ENCODE results near the gene CLN6. TPM values are rescaled to one million over a fixed set of nuclear protein-coding genes. Genes with fewer than 3 reads are reported as not detected.

Gene CLN6
- total RNA-seq, 1 experiment from 2014 or later = 68.7 TPM

DNA sequence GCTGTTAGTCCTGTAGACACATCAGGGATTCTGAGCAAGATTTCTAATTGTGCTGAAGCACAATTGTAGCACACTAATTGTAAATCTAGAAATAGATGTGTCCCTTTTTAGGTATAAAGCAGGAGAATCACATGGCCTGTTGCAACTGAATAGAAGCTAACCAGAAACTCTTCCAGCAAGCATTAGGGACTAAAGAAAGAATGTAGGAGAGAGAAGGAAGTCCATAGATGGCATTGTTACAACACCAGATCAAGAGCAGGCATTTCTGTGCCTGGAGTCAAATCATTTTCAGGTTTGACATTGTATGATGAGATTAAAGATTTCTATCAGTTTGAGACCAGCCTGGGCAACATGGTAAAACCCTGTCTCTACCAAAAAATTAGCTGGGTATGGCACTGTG lies 51.8 kb downstream of the CLN6 start:
- Histone ChIP-seq H3K27me3 (ENCODE audit: control insufficient read depth, insufficient read depth, low read length) (no peaks in the 10 kb centered on the region), H3K9me3 (ENCODE audit: control insufficient read depth, insufficient read depth, low read depth, low read length) (no peaks in the 10 kb centered on the region), H3K27ac (ENCODE audit: low read length) (no peak overlapping the region), H3K36me3 (ENCODE audit: control insufficient read depth, insufficient read depth, low read length) (peaks cover 20% of the 10 kb centered on the region), H3K4me3 (ENCODE audit: low read depth in 2 of 2, low read length in 2 of 2) (no peak overlapping the region), H3K4me1 (ENCODE audit: control insufficient read depth, insufficient read depth, low read length) (no peaks in the 10 kb centered on the region)
- ATAC-seq (no peak), DNase-seq (ENCODE audit: low read depth, low spot score) (no peak)
- no peak for TF ChIP-seq TCF7L2 (IDR thresholded peaks at IDR 0.05; ENCODE audit: low read depth, low read length)
- no peak for TF ChIP-seq POLR2AphosphoS5 (IDR thresholded peaks at IDR 0.05; ENCODE audit: low read depth, low read length)
- TF ChIP-seq REST (IDR thresholded peaks at IDR 0.05; ENCODE audit: insufficient read depth in 1 of 2, low read depth in 2 of 2, low read length in 1 of 2) = no peak
- no peak for TF ChIP-seq SIN3A (IDR thresholded peaks at IDR 0.05; ENCODE audit: borderline replicate concordance, insufficient read depth, low read depth, low read length)
- TF ChIP-seq CTCF (IDR thresholded peaks at IDR 0.05) = no peak
- ChIA-PET CTCF (no interaction called here), POLR2A (no interaction called here)
- in situ Hi-C loops (cut with HindIII; ENCODE audit: low pct_unique_long_range_greater_than_20kb, low sequenced_read_pairs) = no loop called here
- no TSS peak for BruUV-seq (replicated peaks)
- intact Hi-C loops (cut with micrococcal nuclease; ENCODE audit: unreplicated experiment) = no loop called here

- Histone ChIP-seq H3K9me3 (ENCODE audit: control insufficient read depth, insufficient read depth, low read depth, low read length) (no peaks in the 10 kb centered on the region), H3K36me3 (ENCODE audit: control insufficient read depth, insufficient read depth, low read length) (peaks cover 20% of the 10 kb centered on the region), H3K27me3 (ENCODE audit: control insufficient read depth, insufficient read depth, low read length) (no peaks in the 10 kb centered on the region), H3K27ac (ENCODE audit: low read length) (no peak overlapping the region), H3K4me1 (ENCODE audit: control insufficient read depth, insufficient read depth, low read length) (no peaks in the 10 kb centered on the region), H3K4me3 (ENCODE audit: low read depth in 2 of 2, low read length in 2 of 2) (no peak overlapping the region)
- no TSS peak for BruUV-seq (replicated peaks)
- DNase-seq (ENCODE audit: low read depth, low spot score) (no peak), ATAC-seq (no peak)
- ChIA-PET POLR2A (no interaction called here), CTCF (no interaction called here)
- no peak for TF ChIP-seq REST (IDR thresholded peaks at IDR 0.05; ENCODE audit: insufficient read depth in 1 of 2, low read depth in 2 of 2, low read length in 1 of 2)
- no peak for TF ChIP-seq SIN3A (IDR thresholded peaks at IDR 0.05; ENCODE audit: borderline replicate concordance, insufficient read depth, low read depth, low read length)
- no peak for TF ChIP-seq POLR2AphosphoS5 (IDR thresholded peaks at IDR 0.05; ENCODE audit: low read depth, low read length)
- no peak for TF ChIP-seq TCF7L2 (IDR thresholded peaks at IDR 0.05; ENCODE audit: low read depth, low read length)
- no peak for TF ChIP-seq CTCF (IDR thresholded peaks at IDR 0.05)
- in situ Hi-C loops (cut with HindIII; ENCODE audit: low pct_unique_long_range_greater_than_20kb, low sequenced_read_pairs) = no loop called here
- intact Hi-C loops (cut with micrococcal nuclease; ENCODE audit: unreplicated experiment) = no loop called here
Observed at GRCh38 chr15:68176601-68177000, 52.9 kb downstream of the CLN6 start.
